MG63 (cell line): ENCODE measurements around the gene CCNB1. TPM values are rescaled to one million over a fixed set of nuclear protein-coding genes. Genes with fewer than 3 reads are reported as not detected.
"Not testable (repeated sequence)": the region's sequence is repeated elsewhere in the genome, so short reads cannot be mapped to it uniquely, and the experiment has no call there.

Experiments used
- DNase-seq: peaks from one replicate; pipeline ENCODE4 v3.0.0-alpha.2; 2020
- H3K27me3 ChIP-seq: fragments of 250-450 bp; sonication (Bioruptor Pico); 2 replicates; pipeline ENCODE4 v1.5.1; 2020; ENCODE audit warnings: mild to moderate bottlenecking, moderate library complexity
- H3K36me3 ChIP-seq: fragments of 250-450 bp; sonication (Bioruptor Pico); 2 replicates; pipeline ENCODE4 v1.5.1; 2020; ENCODE audit warnings: mild to moderate bottlenecking, moderate library complexity
- H3K4me3 ChIP-seq: fragments of 250-450 bp; sonication (Bioruptor Pico); 2 replicates; pipeline ENCODE4 v1.5.1; 2020; ENCODE audit warnings: mild to moderate bottlenecking, moderate library complexity
- H3K9me3 ChIP-seq: fragments of 250-450 bp; sonication (Bioruptor Pico); 2 replicates; pipeline ENCODE4 v1.5.1; 2020; ENCODE audit warnings: mild to moderate bottlenecking, moderate library complexity
- total RNA-seq: library from RNA; depleted of rRNA; stranded (reverse); fragments of >200 nt; shearing (Covaris generic); gene quantifications from 2 replicates; pipeline ENCODE4 v1.2.3, GENCODE V29; 2014; ENCODE audit warnings: low replicate concordance; rRNA removed

Gene CCNB1
- total RNA-seq, 1 experiment from 2014 or later: 310 TPM

DNA sequence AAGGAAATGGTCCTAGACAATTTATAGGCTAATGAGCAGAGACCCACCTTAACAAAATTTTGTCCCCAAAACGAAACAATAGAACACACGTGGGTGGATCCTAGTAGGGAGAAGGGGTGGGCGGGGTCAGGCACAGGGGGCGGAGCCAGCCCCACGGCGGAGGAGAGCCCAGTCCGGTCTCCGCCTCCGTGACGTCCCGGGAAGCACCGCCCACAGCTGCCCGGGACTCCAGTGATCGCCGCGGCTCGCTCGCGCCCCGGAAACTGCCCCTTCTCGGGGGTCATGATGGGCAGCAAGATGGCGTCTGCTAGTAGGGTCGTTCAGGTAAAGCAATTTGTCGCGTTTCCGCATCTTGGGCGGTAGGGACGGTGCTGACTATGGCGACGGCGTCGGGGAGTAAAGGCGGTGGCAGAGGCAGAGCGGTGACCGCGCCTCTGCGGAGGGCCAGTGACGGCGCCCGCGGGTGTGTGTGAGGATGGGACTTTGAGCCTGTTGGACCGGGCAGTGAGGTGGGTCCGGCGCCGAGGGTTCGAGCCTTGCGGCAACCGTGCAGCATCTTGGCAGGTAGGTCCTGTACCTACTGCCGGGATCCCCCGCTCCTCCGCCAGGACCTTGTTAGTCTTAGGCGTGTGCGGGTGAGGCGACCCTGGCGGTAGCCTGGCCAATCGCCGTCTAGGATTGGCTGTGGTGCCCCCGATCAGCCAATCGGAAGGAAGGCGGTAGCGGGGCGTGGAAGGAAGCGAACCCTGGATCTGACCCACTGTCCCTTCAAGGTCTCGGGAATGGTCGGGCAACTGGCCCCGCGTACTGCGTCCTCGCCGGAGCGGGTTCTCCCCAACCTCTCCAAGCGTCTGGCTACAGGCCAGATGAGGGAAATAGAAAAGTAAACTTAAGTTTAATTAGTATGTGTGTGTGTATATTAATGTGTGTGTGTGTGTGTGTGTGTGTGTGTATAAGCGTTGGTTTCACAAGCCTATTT lies 50.9 kb downstream of the CCNB1 start:
- Histone ChIP-seq H3K36me3 (peaks cover 4% of the 10 kb centered on the region; the same call in 1 of the 2 replicates), H3K4me3 (peak overlapping the region; percentile 100), H3K27me3 (no peaks in the 10 kb centered on the region), H3K9me3 (peaks cover 2% of the 10 kb centered on the region; the same call in 1 of the 2 replicates)
- peak; percentile 96 for DNase-seq

DNA sequence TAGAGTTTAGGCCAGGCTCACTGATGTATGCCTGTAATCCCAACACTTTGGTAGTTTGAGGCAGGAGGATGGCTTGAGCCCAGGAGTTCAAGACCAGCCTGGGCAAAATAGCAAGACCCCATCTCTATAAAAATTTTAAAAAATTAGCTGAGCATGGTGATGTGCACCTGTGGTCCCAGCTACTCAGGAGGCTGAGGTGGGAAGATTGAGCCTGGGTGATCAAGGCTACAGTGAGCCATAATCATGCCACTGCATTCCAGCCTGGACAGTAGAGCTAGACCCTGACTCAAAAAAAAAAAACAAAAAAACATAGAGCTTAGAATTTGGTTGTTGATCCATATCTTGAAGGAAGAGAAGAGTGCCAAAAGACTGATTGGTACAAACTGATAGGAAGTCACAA lies 53.0 kb downstream of the CCNB1 start:
- DNase-seq: no peak
- H3K4me3 ChIP-seq: no peak overlapping the region
- no peaks in the 10 kb centered on the region for H3K27me3 ChIP-seq
- H3K36me3 ChIP-seq: 0 out of 2 replicates have a peak, but pooled peaks cover 2% of the 10 kb centered on the region
- H3K9me3 ChIP-seq: peaks cover 2% of the 10 kb centered on the region; the same call in 1 of the 2 replicates

DNA sequence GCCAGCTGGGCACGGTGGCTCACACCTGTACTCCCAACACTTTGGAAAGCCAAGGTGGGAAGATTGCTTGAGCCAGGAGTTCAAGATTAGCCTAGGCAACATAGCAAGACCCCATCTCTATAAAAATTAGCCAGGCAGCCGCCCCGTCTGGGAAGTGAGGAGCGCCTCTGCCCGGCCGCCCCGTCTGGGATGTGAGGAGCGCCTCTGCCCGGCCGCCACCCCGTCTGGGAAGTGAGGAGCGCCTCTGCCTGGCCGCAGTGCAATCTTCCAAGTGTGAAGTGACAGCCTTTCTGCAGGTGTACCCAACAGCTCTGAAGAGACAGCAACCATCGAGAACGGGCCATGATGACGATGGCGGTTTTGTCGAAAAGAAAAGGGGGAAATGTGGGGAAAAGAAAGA lies 53.4 kb downstream of the CCNB1 start:
- DNase-seq: not testable (repeated sequence)

DNA sequence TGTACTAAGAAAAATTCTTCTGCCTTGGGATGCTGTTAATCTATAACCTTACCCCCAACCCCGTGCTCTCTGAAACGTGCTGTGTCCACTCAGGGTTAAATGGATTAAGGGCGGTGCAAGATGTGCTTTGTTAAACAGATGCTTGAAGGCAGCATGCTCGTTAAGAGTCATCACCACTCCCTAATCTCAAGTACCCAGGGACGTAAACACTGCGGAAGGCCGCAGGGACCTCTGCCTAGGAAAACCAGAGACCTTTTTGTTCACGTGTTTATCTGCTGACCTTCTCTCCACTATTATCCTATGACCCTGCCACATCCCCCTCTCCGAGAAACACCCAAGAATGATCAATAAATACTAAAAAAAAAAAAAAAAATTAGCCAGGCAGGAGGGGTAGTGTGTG lies 53.9 kb downstream of the CCNB1 start:
- not testable (repeated sequence) for H3K4me3 ChIP-seq, H3K9me3 ChIP-seq, DNase-seq, H3K36me3 ChIP-seq, H3K27me3 ChIP-seq

More for the DNA sequence above, 53.4 kb downstream of the CCNB1 start:
- not testable (repeated sequence) for H3K4me3 ChIP-seq, H3K27me3 ChIP-seq, H3K9me3 ChIP-seq, H3K36me3 ChIP-seq

DNA sequence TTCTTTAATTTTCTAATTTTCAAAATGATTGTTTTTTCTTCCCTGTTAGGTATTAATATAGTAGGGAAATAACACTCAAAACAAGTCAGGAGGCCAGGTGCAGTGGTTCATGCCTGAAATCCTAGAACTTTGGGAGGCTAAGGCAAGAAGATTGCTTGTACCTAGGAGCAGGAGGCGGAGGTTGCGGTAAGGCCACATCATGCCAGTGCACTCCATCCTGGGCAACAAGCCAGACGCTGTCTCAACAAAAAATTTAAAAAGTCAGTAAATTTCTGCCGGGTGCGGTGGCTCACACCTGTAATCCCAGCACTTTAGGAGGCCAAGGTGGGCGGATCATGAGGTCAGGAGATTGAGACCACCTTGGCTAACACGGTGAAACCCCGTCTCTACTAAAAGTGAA lies 57.6 kb downstream of the CCNB1 start:
- no peak for DNase-seq
- Histone ChIP-seq H3K27me3 (no peaks in the 10 kb centered on the region), H3K36me3 (peaks cover 16% of the 10 kb centered on the region), H3K9me3 (no peaks in the 10 kb centered on the region), H3K4me3 (no peak overlapping the region)

DNA sequence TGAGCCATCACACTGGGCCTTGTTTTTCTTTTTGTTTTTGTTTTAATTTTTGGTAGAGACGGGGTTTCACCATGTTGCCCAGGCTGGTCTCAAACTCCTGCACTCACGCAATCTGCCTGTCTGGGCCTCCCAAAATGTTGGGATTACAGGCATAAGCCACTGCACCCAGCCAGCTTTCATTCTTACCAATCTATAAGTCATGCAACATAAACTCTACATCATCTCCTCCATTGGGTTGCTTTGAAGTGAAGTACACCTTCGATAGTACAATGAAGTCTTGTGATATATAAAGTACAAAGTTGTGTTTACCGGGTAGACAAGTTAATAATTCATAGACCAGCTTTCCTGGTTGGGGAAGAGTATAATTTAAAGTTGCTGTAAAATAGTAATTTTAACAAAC lies 58.9 kb downstream of the CCNB1 start:
- Histone ChIP-seq H3K4me3 (no peak overlapping the region), H3K36me3 (peaks cover 23% of the 10 kb centered on the region), H3K9me3 (no peaks in the 10 kb centered on the region), H3K27me3 (no peaks in the 10 kb centered on the region)
- no peak for DNase-seq

Other genes starting within 250 kb of the CCNB1 start
- 38.4 and 40.8 TPM in 2 replicates for gene SLC30A5, start 73.1 kb upstream of the CCNB1 start, total RNA-seq
- 33.6 and 64.3 TPM in 2 replicates for gene CENPH, start 22.4 kb downstream of the CCNB1 start, total RNA-seq
- 48.3 and 56.2 TPM in 2 replicates for gene CDK7, start 67.7 kb downstream of the CCNB1 start, total RNA-seq
- gene CCDC125, start 165.7 kb downstream of the CCNB1 start, total RNA-seq: 2.1 and 5.3 TPM in 2 replicates
- 35.2 and 49.9 TPM in 2 replicates for gene AK6, start 202.4 kb downstream of the CCNB1 start, total RNA-seq
- 73.7 and 104 TPM in 2 replicates for gene TAF9, start 202.4 kb downstream of the CCNB1 start, total RNA-seq
- 2.5 and 12.4 TPM in 2 replicates for gene RAD17, start 202.7 kb downstream of the CCNB1 start, total RNA-seq
- gene MARVELD2, start 248.0 kb downstream of the CCNB1 start, total RNA-seq: not detected in 2 replicates